ENCODE results near the gene TMEM129.
"Not testable (repeated sequence)": the region's sequence is repeated elsewhere in the genome, so short reads cannot be mapped to it uniquely, and the experiment has no call there.

Gene TMEM129

DNA sequence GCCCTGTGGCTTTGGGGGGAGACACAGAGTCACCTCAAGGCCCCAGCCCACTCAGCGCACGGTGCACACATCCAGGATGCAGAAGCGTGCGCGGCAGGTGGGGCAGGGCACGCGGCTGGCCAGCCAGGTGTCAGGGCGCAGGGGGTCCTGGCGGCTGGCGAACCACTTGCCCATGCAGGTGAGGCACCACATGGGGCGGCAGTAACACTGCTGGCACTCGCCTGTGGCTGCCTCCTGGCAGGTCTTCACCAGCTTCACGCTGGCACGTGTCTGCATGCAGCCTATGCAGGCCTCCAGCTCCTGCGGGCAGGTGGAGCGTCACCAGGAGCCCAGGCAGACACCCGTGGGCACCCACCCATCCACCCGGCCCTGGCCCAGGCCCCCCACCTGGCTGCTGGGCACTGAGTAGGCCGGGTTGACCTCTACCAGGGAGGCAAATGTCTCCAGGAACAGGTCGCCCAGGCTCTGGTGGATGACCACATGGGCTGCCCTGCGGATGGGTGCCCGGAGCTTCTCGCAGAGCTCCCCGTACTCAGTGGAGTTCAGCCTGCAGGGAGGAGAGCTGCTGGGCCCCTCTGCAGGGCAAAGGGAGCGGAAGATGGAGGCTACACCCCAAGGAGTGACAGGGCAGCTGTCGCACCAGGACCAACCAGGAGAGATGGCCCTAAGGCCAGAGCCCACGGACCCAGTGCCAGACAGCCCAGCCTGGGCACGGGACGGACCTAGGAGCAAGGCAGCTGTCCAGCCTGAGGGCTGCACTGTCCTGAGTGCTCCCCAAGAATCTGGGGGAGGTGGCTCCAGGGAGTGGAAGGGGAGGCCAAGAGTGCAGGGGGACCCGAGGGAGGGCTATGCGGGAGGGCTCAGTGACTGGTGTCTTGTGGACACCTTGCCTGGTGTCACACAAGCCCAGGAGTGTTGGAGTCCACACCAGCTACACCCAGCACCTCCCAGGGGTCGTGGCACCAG, 3.7 kb downstream of the TMEM129 start:
- DNase-seq, result no peak

DNA sequence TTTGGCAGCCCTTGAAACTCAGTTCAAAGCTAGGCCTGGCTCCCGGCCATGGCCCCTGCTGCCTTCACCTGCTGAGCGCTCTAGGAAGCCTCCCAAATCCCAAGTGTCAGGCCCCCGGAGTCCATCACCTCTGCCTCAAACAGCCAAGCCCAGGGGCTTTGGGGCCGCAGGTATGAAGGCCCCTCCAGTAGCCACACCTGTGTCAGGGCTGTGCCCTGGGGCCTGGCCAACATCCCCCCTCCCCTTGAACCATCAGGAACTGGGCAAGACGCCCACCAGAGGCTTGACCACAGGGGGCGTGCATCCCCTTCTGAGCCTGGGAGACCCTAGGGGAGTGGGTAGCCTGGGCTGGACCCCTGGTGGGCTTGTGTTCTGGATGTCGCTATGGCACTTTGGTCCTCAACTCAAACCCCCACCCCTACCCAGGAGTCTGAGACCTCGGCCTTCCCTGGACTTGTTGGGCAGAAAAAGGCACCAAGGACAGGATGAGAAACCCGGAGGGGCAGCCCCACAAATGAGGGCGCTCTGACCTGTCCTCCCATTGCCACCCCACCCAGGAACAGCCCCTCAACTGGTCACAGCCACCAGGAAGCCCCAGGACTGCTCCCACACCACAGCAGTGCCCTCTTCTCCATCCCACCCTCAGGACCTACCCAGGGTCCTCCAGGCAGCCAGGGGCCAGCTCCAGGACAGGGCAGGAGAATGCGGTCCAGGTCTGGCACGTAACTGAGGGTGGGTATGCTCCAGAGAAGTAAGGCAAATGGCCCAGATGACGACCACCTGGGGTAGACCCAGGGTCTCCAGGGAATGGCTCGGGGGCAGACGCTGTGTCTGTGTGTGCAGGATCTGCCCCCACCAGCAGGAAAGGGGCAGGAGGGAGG, 4.8 kb downstream of the TMEM129 start:
- no peak for DNase-seq

DNA sequence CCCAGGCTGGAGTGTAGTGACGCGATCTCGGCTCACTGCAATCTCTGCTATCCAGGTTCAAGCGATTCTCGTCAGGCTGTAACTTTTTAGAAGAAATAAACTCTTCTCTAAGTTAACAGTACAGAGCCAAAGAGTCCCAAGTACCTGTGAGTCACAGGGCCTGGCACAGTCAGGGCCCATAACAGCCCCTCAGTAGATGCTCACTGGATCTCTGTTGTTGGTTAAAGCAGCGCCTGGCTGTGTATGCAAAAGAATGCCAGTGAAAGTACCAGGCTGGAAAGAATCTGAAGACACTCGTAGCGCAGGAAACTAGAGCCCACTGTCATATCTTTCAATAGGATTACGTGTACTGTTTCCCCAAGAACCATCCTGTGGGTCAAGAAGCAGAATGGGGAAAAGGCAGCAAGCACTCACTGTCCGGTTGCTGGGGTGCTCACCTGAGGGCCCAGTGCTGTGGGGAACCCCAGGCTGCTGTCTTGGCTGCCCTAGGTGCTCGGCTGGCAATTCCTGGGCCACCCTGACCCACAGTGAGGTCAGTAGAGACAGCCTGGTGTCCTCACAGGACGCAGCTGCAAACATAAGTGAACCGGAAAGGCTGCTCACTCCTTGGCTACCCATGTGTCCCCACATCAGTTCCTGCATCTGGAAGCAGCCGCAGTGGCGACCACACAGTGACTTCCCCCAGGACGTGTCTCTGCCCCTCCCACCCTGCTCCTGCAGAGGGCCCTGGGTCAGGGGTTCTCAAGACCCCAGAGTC, 5.9 kb downstream of the TMEM129 start:
- no peak for DNase-seq

DNA sequence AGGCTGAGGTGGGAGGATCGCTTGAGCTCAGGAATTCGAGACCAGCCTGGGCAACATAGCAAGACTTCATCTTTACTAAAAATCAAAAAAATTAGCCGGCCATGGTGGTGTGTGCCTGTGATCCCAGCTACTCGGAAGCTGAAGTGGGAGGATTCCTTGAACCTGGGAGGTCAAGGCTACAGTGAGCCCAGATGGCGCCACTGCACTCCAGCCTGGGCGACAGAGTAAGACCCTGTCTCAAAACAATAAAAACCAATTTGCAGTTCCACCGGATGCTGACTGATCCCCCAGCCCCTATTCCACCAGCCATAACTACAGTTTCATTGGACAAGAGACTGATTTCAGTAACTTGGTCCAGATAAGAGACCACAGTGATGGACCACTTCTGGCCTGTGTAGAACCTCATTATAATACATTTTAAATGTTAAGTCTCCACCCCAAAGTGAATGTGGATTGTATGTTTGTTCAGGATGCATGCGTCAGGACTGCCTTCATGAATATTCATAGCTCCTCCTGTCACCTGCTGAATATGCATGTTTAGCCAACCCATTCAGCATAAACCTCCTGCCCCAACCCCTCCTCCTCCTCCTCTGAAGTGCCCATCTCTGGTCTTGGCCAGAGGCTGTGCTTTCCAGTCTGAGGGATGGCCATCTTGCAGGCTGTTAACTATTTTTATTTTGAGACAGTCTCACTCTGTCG, 6.7 kb downstream of the TMEM129 start:
- no peak for DNase-seq

DNA sequence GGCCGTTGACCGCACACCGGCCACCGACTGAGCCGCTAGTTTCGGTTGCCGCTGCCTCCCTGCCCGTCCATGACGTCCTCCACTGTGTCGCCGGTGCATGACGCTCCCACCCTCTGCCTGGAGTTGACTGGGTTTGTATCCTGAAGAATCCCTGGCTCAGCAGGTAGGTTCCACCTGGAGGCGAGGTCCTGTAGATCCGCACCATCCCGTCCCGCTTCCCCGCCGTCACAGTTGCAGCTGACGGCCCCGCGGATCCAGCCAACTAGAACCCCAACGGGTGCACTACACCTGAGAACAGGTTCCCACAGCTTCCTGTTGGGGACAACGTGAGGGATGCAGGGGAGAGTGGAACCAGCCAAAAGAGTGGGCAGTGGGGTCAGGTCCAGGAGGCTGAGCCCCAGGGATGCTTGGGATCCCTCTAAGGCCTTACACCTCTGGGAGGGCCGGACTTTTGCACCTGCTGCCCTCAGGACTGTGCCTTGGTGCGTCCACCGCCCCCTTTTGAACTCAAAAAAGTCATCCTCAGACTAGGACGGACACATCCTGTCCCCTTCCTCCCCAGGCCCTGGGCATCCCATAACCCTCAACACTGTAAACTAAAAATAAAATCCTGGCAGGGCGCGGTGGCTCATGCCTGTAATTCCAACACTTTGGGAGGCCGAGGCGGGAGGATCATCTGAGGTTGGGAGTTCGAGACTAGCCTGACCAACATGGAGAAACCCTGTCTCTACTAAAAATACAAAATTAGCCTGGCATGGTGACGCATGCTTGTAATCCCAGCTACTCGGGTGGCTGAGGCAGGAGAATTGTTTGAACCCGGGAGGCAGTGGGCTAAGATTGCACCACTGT, 7.9 kb downstream of the TMEM129 start:
- no peak for DNase-seq

DNA sequence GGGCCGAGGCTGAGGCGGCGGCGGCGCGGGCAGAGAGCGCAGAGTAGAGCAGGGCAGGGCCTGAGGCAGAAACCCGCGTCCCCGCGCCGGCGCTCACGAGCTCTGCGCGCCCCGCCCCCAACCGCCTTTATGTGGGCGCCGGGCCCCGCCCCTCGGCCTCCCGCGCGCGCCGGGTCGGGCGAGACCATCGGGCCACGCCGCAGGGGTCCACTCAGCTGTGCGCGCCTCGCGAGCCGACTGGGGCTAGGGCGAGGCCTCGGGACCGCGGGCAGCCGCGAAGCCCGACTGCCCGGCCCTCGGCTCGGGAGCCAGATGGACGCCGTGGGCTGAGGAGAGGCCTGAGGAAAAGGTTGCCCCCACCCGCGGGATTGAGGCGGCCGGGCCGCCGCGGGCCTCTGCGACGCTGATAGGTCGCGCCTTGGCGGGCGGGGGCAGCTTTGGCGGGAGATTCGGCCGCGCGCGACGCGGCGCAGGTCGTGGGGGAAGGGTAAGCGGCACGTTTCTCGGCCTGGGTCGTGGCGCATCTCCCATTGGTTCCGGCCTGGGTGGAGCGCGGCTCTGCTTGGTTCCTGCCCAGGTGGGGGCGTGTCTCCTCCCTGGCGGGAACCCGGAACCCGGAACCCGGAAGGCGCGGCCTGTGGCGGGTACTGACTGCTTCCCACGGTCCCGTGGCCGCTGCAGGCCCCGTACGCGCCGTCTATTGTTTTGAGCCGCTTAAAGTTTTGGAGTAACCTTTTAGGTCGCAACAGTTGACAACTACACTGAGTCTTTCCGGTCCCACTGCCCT, 8.7 kb downstream of the TMEM129 start, which contains the start of gene SLBP:
SLBP (minus strand) TSS at position 104 of the 787 bp plus-strand sequence. CDS start 131 bp downstream, outside the sequence.
- DNase-seq, result peak; percentile 100

DNA sequence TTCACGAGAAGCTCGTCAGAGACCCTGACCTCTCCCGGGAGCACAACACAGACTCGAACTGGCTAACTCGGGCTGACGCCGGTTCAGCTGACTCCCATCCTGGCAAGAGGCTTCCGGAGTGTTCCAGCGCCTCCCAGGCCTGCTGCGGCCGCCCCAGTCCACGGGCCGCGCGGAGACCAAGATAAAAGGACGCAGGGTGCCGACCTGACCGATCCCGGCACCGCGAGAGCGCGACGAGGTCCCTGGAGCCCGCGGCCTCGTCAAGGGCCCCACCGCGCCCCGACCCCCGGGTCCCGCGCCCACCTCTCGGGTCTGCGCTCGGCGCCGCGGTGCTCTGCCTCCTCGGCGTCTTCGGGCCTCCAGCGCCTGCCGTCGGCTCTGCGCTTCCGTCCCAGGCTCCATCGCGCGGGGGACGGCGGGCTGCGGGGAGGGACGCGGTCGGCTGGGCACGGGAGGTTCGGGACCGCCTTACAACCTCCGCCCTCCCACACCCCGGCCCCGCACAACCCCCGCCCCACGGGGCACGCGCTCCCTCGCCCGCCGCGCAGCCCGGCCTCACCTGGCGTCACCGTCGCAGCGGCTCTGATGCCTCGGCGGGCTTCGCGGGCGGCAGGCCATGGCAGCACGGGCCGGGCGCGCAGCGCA, 9.4 kb downstream of the TMEM129 start:
- DNase-seq, result peak; percentile 55

DNA sequence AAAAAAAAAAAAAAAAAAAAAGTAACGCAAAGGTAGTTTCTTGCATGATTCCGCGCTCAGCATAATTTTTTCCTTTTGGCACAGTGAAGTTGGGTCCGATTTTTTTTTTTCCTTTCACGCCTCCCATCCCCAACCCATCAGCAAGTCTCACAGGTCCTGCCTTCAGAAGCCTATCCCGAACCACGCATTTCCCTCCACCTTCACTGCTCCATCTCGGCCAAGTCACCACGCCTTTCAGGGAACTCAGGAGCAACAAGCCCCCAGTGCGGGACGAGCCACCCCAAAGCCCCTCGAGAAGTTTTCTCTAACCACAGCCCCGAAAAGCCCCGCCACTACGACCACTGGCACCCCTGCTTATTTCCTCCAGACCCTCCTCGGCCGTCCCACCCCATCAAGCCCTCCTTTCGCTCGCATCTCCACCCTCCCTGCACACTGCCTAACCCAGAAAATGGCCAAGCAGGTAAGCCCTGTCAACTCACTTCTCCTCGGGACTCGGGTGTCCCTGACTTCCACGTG, 10.0 kb downstream of the TMEM129 start:
- no peak for DNase-seq

DNA sequence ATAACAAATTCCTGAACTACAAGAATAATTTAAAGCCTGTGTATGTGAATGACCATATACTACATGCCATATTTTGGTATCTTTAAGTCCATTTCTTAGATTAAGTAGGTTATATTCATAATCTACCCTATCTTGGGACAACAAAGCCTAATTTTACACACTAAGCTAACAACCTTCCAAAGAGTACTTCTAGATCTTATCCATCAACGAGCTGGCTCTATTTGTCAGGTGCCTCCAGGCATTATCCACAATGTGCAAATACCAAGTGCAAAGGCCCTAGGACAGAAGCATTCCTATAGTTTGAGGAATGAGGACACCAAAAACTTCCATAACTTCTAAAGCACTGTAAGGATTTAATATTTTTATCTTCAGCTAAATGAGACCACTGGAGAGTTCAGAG, 12.5 kb downstream of the TMEM129 start:
- DNase-seq, result no peak

DNA sequence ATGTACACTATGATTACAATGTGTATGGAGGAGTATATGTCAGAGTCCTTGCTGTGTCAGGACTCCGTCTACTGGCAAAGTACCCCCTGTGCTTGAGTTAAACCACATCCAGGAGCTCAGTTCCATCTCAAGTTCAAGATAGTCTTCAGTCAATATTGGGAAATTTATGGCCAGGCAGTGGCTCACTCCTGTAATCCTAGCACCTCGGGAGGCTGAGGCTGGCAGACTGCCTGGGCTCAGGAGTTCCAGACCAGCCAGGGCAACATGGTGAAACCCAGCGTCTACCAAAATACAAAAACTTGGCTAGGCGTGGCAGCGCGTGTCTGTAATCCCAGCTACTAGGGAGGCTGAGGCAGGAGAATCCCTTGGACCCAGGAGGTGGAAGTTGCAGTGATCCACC, 14.8 kb downstream of the TMEM129 start:
- no peak for DNase-seq

DNA sequence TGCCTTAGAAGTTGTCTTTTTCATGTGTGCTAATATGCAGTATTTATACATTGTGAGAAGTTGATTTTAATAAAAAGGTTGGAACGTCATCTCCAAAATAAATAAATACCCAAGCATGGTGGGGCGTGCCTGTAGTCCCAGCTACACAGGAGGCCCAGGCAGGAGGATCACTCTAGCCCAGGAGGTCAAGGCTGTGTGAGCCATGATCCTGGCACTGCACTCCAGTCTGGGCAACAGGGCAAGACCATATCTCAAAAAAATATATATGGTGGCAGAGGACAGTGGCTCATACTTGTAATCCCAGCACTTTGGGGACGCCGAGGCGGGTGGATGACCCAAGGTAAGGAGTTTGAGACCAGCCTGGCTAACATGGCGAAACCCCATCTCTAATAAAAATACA, 15.4 kb downstream of the TMEM129 start:
- DNase-seq, result no peak

DNA sequence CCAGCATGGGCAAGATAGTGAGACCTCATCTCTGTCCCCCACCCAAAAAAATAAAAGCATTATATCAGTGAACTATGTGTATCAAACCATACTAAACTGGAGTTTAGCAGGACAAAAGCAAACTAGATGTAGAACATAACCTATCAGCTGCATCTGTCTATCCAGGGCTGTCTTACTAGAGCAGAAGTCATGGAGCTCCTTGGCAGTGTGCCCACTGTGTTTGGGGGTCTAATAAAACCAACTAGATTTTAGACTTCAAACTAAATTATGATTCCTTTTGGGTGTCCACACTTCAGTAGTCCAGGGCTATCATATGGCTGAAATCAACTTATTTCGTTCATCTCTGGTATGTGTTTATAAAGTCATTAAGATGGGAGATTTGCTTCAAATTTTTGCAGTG, 17.3 kb downstream of the TMEM129 start:
- DNase-seq, result no peak

DNA sequence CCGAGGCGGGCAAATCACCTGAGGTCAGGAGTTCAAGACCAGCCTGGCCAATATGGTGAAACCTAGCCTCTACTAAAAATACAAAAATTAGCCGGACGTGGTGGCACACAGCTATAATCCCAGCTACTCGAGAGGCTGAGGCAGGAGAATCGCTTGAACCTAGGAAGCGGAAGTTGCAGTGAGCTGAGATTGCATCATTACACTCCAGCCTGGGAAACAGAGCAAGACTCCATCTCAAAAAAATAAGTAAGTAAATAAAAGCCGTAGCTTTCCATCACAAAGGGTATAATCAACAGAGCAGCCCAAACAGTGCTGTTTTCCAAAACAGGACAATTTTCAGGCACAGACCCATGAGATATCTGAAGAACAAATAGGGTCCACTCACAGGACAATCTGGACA, 19.5 kb downstream of the TMEM129 start:
- DNase-seq, result not testable (repeated sequence)

DNA sequence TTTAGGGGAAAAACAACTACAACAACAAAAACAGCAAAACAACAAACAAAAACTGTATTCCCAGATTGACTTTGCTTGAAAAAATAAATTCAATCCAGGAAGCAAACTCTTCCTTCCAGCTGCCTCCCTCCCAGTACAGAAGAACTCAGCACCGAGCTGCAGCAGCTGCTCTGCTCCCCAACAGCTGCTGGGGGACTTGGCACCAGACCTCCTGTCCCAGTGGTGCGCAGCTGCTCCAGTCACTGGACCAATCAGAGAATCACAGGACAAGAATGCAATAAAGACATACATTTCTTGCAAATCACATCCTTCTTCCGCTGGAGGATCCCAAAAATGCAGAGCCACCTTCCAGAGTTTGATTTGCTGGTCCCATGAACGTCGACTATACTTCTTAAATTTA, 25.2 kb downstream of the TMEM129 start:
- no peak for DNase-seq

DNA sequence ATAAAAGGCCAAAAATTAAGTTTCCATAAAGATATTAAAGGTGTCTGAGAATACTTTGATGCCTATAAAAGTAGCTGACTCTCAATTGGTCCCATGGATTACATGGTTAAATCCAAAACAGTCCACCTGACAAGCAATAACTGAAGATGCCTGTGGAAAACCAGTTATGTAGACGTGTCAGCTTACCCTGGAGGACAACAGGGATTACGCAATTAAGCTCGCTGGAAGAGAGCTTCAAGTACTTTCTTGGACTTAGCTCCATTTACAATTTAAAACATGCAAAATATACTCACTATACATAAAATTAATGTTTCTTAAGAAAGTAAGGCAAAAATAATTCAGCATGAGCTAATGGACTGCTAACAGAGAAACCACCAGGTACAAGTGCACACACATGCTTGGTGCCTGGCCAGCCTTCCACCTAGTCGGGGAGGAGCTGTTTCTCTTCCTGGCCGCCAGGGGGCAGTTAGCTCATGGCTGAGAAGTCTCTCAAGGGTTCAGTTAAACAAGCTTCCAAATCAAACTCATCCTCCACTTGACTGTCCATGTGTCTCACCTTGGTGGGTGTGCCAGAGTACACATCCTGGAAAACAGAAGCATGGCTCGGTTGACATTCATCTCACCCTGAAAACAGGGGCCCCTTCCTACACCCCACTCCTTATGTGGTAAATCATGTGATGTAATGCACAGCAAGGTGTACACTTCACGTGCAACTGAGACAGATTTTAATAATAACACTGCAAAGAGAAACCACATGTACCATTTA, 27.8 kb downstream of the TMEM129 start:
- peak; percentile 83 for DNase-seq

DNA sequence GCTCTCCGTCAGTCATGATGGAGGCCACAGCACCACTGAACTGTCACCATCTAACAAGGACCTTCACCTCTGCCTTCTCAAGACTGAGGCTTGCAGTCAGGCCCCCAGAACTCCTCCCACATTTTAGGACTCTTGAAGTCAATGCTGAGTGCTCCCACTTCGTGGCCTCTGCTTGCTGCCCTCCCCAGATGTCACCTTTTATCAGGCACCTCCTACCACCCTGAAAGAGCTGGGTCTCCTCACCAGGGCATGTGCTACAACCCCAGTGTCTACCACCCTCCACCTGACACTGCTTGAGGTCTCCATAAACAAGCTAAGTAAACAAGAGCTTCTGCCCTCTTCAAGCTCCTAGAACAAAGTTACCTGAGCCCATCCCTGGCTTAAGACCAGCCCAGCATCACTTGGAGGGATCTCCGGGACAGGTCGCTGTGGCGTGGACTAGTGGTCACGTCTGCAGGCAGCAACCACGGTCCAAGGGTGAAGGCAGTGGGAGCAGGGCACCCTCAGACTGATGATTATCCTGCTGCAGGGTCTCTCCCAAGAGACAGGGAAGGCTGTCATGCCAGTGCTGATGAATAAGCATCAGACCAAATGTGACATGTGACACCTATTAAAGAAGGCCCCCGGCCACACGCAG, 29.3 kb downstream of the TMEM129 start:
- no peak for DNase-seq

DNA sequence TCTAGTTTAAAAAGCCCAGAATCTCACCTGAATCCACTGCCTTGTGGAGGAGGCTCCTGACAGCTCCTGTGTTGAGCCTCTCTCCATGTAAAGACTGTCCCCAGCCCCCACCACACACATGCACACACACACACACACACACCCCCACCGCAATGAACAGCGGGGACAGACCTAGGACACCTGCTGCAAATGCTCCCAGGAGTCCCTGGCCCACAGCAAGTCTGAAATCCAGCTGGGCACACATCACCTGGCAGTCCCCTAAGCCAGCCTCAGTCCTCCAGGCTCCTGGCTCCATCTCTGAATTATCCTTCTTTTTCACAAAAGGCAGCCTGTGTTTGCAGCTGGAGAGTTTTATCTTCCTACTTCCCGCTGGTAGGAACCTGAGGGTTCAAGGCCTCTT, 30.4 kb downstream of the TMEM129 start:
- DNase-seq, result no peak

DNA sequence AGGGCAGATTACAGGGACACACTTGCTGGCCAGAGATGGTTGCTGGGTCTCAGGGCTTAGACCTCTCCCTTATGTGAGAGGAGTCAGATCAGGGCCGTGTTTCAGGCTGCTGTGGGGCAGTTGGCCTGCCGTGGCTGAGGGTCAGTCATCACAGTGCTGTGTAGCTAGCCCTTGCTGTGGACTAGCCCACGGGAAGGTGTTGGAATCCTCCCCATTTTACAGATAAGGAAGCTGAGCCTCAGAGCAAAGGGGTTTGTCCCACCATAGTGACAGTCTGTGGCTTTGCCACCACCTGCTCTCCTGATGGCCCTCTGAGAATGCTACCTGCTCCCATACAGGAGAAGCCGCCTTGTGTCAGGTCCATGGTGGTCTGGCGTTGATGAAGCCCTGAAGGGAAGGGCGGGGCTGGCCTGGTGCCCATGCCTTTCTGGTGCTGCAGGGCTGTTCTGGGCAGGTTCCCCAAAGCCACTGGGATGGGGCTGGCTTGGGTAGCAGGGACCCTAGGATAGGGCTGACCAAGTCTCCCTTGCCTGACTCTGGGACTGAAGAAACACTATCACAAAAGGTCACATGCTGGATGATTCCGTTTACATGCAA, 34.6 kb downstream of the TMEM129 start:
- DNase-seq, result no peak

Data from activated CD4-positive, alpha-beta T cell treated with anti-CD3 and anti-CD28 coated beads for 48 hours (primary cell).